ENCODE data around the gene ILK.

The ILK gene

GRCh38 chr11:6583584-6583983 lies 20.0 kb upstream of the ILK start:
- in situ Hi-C loops (cut with HindIII; ENCODE audit: low pct_unique_long_range_greater_than_20kb, low sequenced_read_pairs), result no loop called here
- TF ChIP-seq JUND (IDR thresholded peaks at IDR 0.05; ENCODE audit: low read depth), result no peak
- no peak for DNase-seq (ENCODE audit: low read depth in 1 of 2, low spot score in 1 of 2)

GRCh38 chr11:6584528-6584927 lies 19.0 kb upstream of the ILK start:
- no peak for TF ChIP-seq JUND (IDR thresholded peaks at IDR 0.05; ENCODE audit: low read depth)
- DNase-seq (ENCODE audit: low read depth in 1 of 2, low spot score in 1 of 2), result no peak
- in situ Hi-C loops (cut with HindIII; ENCODE audit: low pct_unique_long_range_greater_than_20kb, low sequenced_read_pairs), result no loop called here

- in situ Hi-C loops (cut with HindIII; ENCODE audit: low pct_unique_long_range_greater_than_20kb, low sequenced_read_pairs), result no loop called here
- DNase-seq (ENCODE audit: low read depth in 1 of 2, low spot score in 1 of 2), result no peak
- TF ChIP-seq JUND (IDR thresholded peaks at IDR 0.05; ENCODE audit: low read depth), result no peak
Measured at GRCh38 chr11:6586434-6587359, 16.9 kb upstream of the ILK start.

- in situ Hi-C loops (cut with HindIII; ENCODE audit: low pct_unique_long_range_greater_than_20kb, low sequenced_read_pairs), result no loop called here
- TF ChIP-seq JUND (IDR thresholded peaks at IDR 0.05; ENCODE audit: low read depth), result no peak
- no peak for DNase-seq (ENCODE audit: low read depth in 1 of 2, low spot score in 1 of 2)
Measured at GRCh38 chr11:6587360-6587953, 16.1 kb upstream of the ILK start.

GRCh38 chr11:6588018-6588417 lies 15.6 kb upstream of the ILK start:
- TF ChIP-seq JUND (IDR thresholded peaks at IDR 0.05; ENCODE audit: low read depth), result no peak
- no peak for DNase-seq (ENCODE audit: low read depth in 1 of 2, low spot score in 1 of 2)
- in situ Hi-C loops (cut with HindIII; ENCODE audit: low pct_unique_long_range_greater_than_20kb, low sequenced_read_pairs), result no loop called here

GRCh38 chr11:6594142-6594768 lies 9.3 kb upstream of the ILK start:
- in situ Hi-C loops (cut with HindIII; ENCODE audit: low pct_unique_long_range_greater_than_20kb, low sequenced_read_pairs), result no loop called here
- no peak for DNase-seq (ENCODE audit: low read depth in 1 of 2, low spot score in 1 of 2)
- TF ChIP-seq JUND (IDR thresholded peaks at IDR 0.05; ENCODE audit: low read depth), result no peak

- no peak for TF ChIP-seq JUND (IDR thresholded peaks at IDR 0.05; ENCODE audit: low read depth)
- no peak for DNase-seq (ENCODE audit: low read depth in 1 of 2, low spot score in 1 of 2)
- in situ Hi-C loops (cut with HindIII; ENCODE audit: low pct_unique_long_range_greater_than_20kb, low sequenced_read_pairs), result no loop called here
Measured at GRCh38 chr11:6596239-6596877, 7.2 kb upstream of the ILK start.

- TF ChIP-seq JUND (IDR thresholded peaks at IDR 0.05; ENCODE audit: low read depth), result no peak
- in situ Hi-C loops (cut with HindIII; ENCODE audit: low pct_unique_long_range_greater_than_20kb, low sequenced_read_pairs), result no loop called here
- DNase-seq (ENCODE audit: low read depth in 1 of 2, low spot score in 1 of 2), result no peak
Measured at GRCh38 chr11:6598555-6598954, 5.0 kb upstream of the ILK start.

GRCh38 chr11:6599449-6599848 lies 4.1 kb upstream of the ILK start:
- in situ Hi-C loops (cut with HindIII; ENCODE audit: low pct_unique_long_range_greater_than_20kb, low sequenced_read_pairs), result no loop called here
- DNase-seq (ENCODE audit: low read depth in 1 of 2, low spot score in 1 of 2), result no peak
- no peak for TF ChIP-seq JUND (IDR thresholded peaks at IDR 0.05; ENCODE audit: low read depth)

- in situ Hi-C loops (cut with HindIII; ENCODE audit: low pct_unique_long_range_greater_than_20kb, low sequenced_read_pairs), result no loop called here
- no peak for TF ChIP-seq JUND (IDR thresholded peaks at IDR 0.05; ENCODE audit: low read depth)
- DNase-seq (ENCODE audit: low read depth in 1 of 2, low spot score in 1 of 2), result no peak
Measured at GRCh38 chr11:6599881-6600390, 3.6 kb upstream of the ILK start.

GRCh38 chr11:6601041-6601461 lies 2.5 kb upstream of the ILK start:
- no peak for DNase-seq (ENCODE audit: low read depth in 1 of 2, low spot score in 1 of 2)
- in situ Hi-C loops (cut with HindIII; ENCODE audit: low pct_unique_long_range_greater_than_20kb, low sequenced_read_pairs), result no loop called here
- TF ChIP-seq JUND (IDR thresholded peaks at IDR 0.05; ENCODE audit: low read depth), result no peak

GRCh38 chr11:6602096-6602940 lies 1.3 kb upstream of the ILK start:
- TF ChIP-seq JUND (IDR thresholded peaks at IDR 0.05; ENCODE audit: low read depth), result no peak
- DNase-seq (ENCODE audit: low read depth in 1 of 2, low spot score in 1 of 2), result no peak
- in situ Hi-C loops (cut with HindIII; ENCODE audit: low pct_unique_long_range_greater_than_20kb, low sequenced_read_pairs), result no loop called here

Data from T47D (cell line).